Naive B cell (primary cell): ENCODE measurements around the gene TBL3. TPM values are rescaled to one million over a fixed set of nuclear protein-coding genes. Genes with fewer than 3 reads are reported as not detected.
A peak's percentile ranks its signal among the peaks of the same experiment; 100 is the strongest.
"Not testable (repeated sequence)": the region's sequence is repeated elsewhere in the genome, so short reads cannot be mapped to it uniquely, and the experiment has no call there.

Experiments used
- ATAC-seq, 2 donors: fragments of 150-1000 bp; cut with Tn5 transposase; 2 replicates each; pipeline ENCODE4 v1.10.0; 2021; ENCODE audit warnings: low read depth in 2 of 2, mild to moderate bottlenecking in 2 of 2, moderate library complexity in 2 of 2
- DNase-seq: peaks from one replicate; pipeline ENCODE4 v3.0.0; 2022
- H3K27ac Mint-ChIP-seq, 6 donors: one replicate each; pipeline ENCODE4 v1.8.0; 2020 to 2022; ENCODE audit warnings: mild to moderate bottlenecking in 6 of 6, mixed read lengths in 6 of 6, moderate library complexity in 5 of 6, inconsistent platforms in 2 of 6
- H3K27me3 Mint-ChIP-seq, 3 donors: one replicate each; pipeline ENCODE4 v1.8.0; 2021 to 2022; ENCODE audit warnings: mixed read lengths in 3 of 3, mild to moderate bottlenecking in 1 of 3
- H3K36me3 Mint-ChIP-seq, 2 donors: one replicate each; pipeline ENCODE4 v1.8.0; 2020 to 2022; ENCODE audit warnings: mixed read lengths in 2 of 2, inconsistent platforms in 1 of 2, mild to moderate bottlenecking in 1 of 2
- H3K4me1 Mint-ChIP-seq, 3 donors: one replicate each; pipeline ENCODE4 v1.8.0; 2020 to 2022; ENCODE audit warnings: mixed read lengths in 3 of 3, inconsistent platforms in 1 of 3, mild to moderate bottlenecking in 1 of 3, moderate library complexity in 1 of 3
- H3K4me3 Mint-ChIP-seq, 8 donors: one replicate each; pipeline ENCODE4 v1.8.0; 2020 to 2022; ENCODE audit warnings: mild to moderate bottlenecking in 8 of 8, mixed read lengths in 8 of 8, moderate library complexity in 8 of 8, inconsistent platforms in 2 of 8
- H3K9me3 Mint-ChIP-seq, 7 donors: one replicate each; pipeline ENCODE4 v1.8.0; 2020 to 2022; ENCODE audit warnings: mixed read lengths in 7 of 7, mild to moderate bottlenecking in 5 of 7, inconsistent platforms in 2 of 7, moderate library complexity in 1 of 7
- polyA plus RNA-seq, 6 donors: library from polyadenylated mRNA; unstranded; fragments of 300-500 nt; fragmentation: Illumina TruSeq; gene quantifications; one replicate each; pipeline ENCODE4 v1.2.3, GENCODE V29; 2021; ENCODE audit warnings: low read depth in 6 of 6

The TBL3 gene
- polyA plus RNA-seq, 6 donors from 2014 or later = 10.9 to 54.8 (median 35.4) TPM

GRCh38 chr16:1949507-1949906 is 22.3 kb upstream of the TBL3 start:
- Mint-ChIP-seq H3K9me3 (no peaks in the 10 kb centered on the region), H3K4me3 (peak overlapping the region in 1 of 8 donors; percentile 33), H3K4me1 (peaks cover 0 to 1% (median 0%) of the 10 kb centered on the region in 3 donors), H3K27ac (no peak overlapping the region), H3K36me3 (no peaks in the 10 kb centered on the region), H3K27me3 (peaks cover 0 to 12% (median 0%) of the 10 kb centered on the region in 3 donors)
- DNase-seq = no peak
- ATAC-seq = no peak

- Mint-ChIP-seq H3K4me3 (no peak overlapping the region), H3K9me3 (no peaks in the 10 kb centered on the region), H3K27me3 (peaks cover 0 to 12% (median 0%) of the 10 kb centered on the region in 3 donors), H3K4me1 (no peaks in the 10 kb centered on the region), H3K36me3 (no peaks in the 10 kb centered on the region), H3K27ac (no peak overlapping the region)
- DNase-seq (no peak), ATAC-seq (no peak)
Measured at GRCh38 chr16:1950047-1950446, 21.8 kb upstream of the TBL3 start.

- Mint-ChIP-seq H3K27me3 (peaks cover 0 to 12% (median 0%) of the 10 kb centered on the region in 3 donors), H3K9me3 (no peaks in the 10 kb centered on the region), H3K4me1 (no peaks in the 10 kb centered on the region), H3K4me3 (no peak overlapping the region), H3K36me3 (no peaks in the 10 kb centered on the region), H3K27ac (peak overlapping the region in 1 of 6 donors; percentile 33)
- DNase-seq (no peak), ATAC-seq (no peak)
Measured at GRCh38 chr16:1950559-1950958, 21.3 kb upstream of the TBL3 start.

GRCh38 chr16:1953734-1954133 is 18.1 kb upstream of the TBL3 start:
- DNase-seq = no peak
- Mint-ChIP-seq H3K9me3 (no peaks in the 10 kb centered on the region), H3K27ac (no peak overlapping the region), H3K4me1 (peaks cover 0 to 2% (median 0%) of the 10 kb centered on the region in 3 donors), H3K27me3 (peaks cover 0 to 16% (median 0%) of the 10 kb centered on the region in 3 donors), H3K4me3 (no peak overlapping the region), H3K36me3 (no peaks in the 10 kb centered on the region)
- no peak for ATAC-seq

GRCh38 chr16:1957434-1958142 is 14.3 kb upstream of the TBL3 start:
- ATAC-seq, H3K9me3 Mint-ChIP-seq, H3K36me3 Mint-ChIP-seq, H3K27ac Mint-ChIP-seq, DNase-seq, H3K27me3 Mint-ChIP-seq: not testable (repeated sequence)
- Mint-ChIP-seq H3K4me3 (peak overlapping the region in 1 of 8 donors; percentile 12), H3K4me1 (peaks cover 16 to 22% (median 17%) of the 10 kb centered on the region in 3 donors)

- not testable (repeated sequence) for DNase-seq, H3K36me3 Mint-ChIP-seq, H3K9me3 Mint-ChIP-seq, H3K27me3 Mint-ChIP-seq, H3K27ac Mint-ChIP-seq, ATAC-seq
- Mint-ChIP-seq H3K4me3 (peak overlapping the region in 1 of 8 donors; percentile 12), H3K4me1 (peaks cover 16 to 25% (median 21%) of the 10 kb centered on the region in 3 donors)
Measured at GRCh38 chr16:1958143-1958491, 13.7 kb upstream of the TBL3 start.

- Mint-ChIP-seq H3K9me3 (peaks cover 0 to 2% (median 0%) of the 10 kb centered on the region in 7 donors), H3K27ac (peak overlapping the region in 2 of 6 donors; percentile 86 to 98), H3K36me3 (peaks cover 3 to 6% of the 10 kb centered on the region in 2 donors), H3K4me1 (peaks cover 21 to 32% (median 27%) of the 10 kb centered on the region in 3 donors), H3K27me3 (peaks cover 0 to 4% (median 0%) of the 10 kb centered on the region in 3 donors), H3K4me3 (peak overlapping the region; percentile 9 to 96 (median 88))
- ATAC-seq = peak; percentile 4 to 19
- DNase-seq = no peak
Measured at GRCh38 chr16:1958715-1959268, 13.1 kb upstream of the TBL3 start.

GRCh38 chr16:1959269-1960039 is 12.4 kb upstream of the TBL3 start, which contains the start of gene NDUFB10:
Gene NDUFB10 (plus strand): TSS chr16:1959538. CDS start chr16:1959625, 87 bp downstream.
- Mint-ChIP-seq H3K36me3 (peaks cover 5 to 8% of the 10 kb centered on the region in 2 donors), H3K9me3 (peaks cover 0 to 2% (median 0%) of the 10 kb centered on the region in 7 donors), H3K27ac (peak within 1 kb of the TSS; percentile 72 to 98 (median 88)), H3K4me3 (peak within 1 kb of the TSS; percentile 86 to 96 (median 90)), H3K4me1 (peaks cover 25 to 37% (median 34%) of the 10 kb centered on the region in 3 donors), H3K27me3 (peaks cover 0 to 4% (median 0%) of the 10 kb centered on the region in 3 donors)
- ATAC-seq (peak; percentile 89 to 94), DNase-seq (peak; percentile 91)

GRCh38 chr16:1960665-1961630 is 10.9 kb upstream of the TBL3 start:
- Mint-ChIP-seq H3K27ac (peak overlapping the region in 5 of 6 donors; percentile 71 to 98 (median 89)), H3K4me1 (peaks cover 29 to 47% (median 46%) of the 10 kb centered on the region in 3 donors), H3K27me3 (peaks cover 0 to 4% (median 0%) of the 10 kb centered on the region in 3 donors), H3K9me3 (peaks cover 0 to 2% (median 0%) of the 10 kb centered on the region in 7 donors), H3K4me3 (peak overlapping the region; percentile 86 to 96 (median 90)), H3K36me3 (peaks cover 5 to 8% of the 10 kb centered on the region in 2 donors)
- ATAC-seq (no peak), DNase-seq (no peak)

- Mint-ChIP-seq H3K27ac (peak overlapping the region in 1 of 6 donors; percentile 98), H3K27me3 (peaks cover 0 to 2% (median 0%) of the 10 kb centered on the region in 3 donors), H3K4me1 (peaks cover 29 to 47% (median 47%) of the 10 kb centered on the region in 3 donors), H3K9me3 (peaks cover 0 to 2% (median 0%) of the 10 kb centered on the region in 7 donors), H3K4me3 (peak overlapping the region in 7 of 8 donors; percentile 8 to 96 (median 64)), H3K36me3 (peaks cover 5 to 8% of the 10 kb centered on the region in 2 donors)
- DNase-seq (no peak), ATAC-seq (no peak)
Measured at GRCh38 chr16:1961651-1962067, 10.2 kb upstream of the TBL3 start.

GRCh38 chr16:1962161-1963153 is 9.4 kb upstream of the TBL3 start:
- not testable (repeated sequence) for ATAC-seq, H3K9me3 Mint-ChIP-seq, H3K36me3 Mint-ChIP-seq, DNase-seq, H3K27me3 Mint-ChIP-seq
- H3K4me3 Mint-ChIP-seq = peak overlapping the region; percentile 24 to 96 (median 94)
- peaks cover 29 to 47% (median 45%) of the 10 kb centered on the region in 3 donors for H3K4me1 Mint-ChIP-seq
- H3K27ac Mint-ChIP-seq = peak overlapping the region in 4 of 6 donors; percentile 37 to 98 (median 76)
